Measurements from ENCODE around the gene NUDT17. TPM values are rescaled to one million over a fixed set of nuclear protein-coding genes. Genes with fewer than 3 reads are reported as not detected.

NUDT17 gene
- total RNA-seq, 1 donor from 2014 or later, result 5.2 TPM

GRCh38 chr1:145843031-145843430 is 2.4 kb upstream of the NUDT17 start:
- TF ChIP-seq, protein P1, sequence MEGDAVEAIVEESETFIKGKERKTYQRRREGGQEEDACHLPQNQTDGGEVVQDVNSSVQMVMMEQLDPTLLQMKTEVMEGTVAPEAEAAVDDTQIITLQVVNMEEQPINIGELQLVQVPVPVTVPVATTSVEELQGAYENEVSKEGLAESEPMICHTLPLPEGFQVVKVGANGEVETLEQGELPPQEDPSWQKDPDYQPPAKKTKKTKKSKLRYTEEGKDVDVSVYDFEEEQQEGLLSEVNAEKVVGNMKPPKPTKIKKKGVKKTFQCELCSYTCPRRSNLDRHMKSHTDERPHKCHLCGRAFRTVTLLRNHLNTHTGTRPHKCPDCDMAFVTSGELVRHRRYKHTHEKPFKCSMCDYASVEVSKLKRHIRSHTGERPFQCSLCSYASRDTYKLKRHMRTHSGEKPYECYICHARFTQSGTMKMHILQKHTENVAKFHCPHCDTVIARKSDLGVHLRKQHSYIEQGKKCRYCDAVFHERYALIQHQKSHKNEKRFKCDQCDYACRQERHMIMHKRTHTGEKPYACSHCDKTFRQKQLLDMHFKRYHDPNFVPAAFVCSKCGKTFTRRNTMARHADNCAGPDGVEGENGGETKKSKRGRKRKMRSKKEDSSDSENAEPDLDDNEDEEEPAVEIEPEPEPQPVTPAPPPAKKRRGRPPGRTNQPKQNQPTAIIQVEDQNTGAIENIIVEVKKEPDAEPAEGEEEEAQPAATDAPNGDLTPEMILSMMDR (IDR thresholded peaks at IDR 0.05; ENCODE audit: unreplicated experiment), result no peak
- Mint-ChIP-seq H3K36me3 (ENCODE audit: insufficient read depth) (peaks cover 7% of the 10 kb centered on the region), H3K4me3 (ENCODE audit: low read depth) (no peak overlapping the region), H3K4me1 (ENCODE audit: low read depth) (peaks cover 3% of the 10 kb centered on the region), H3K9me3 (ENCODE audit: low read depth) (no peaks in the 10 kb centered on the region), H3K27ac (no peak overlapping the region), H3K27me3 (no peaks in the 10 kb centered on the region)
- DNase-seq (ENCODE audit: low spot score, unreplicated experiment), result no peak

DNA sequence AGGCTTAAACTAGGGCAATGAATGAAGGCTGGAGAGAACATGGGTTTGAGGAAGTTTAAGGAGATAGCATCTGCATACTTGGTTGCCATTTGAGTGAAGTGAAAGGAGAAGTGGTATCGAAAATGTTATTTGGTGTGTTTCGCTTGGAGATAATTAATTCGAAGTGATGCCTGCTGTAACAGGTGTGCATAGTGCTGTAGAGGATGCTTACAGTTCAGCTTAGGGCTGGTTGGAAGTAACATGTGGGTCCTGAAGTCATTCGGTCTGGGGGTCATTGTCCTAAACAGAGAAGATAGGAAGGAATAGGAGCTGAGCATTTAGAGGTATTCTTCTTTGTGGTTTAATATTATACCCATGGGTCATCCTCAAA is 301 bp upstream of the NUDT17 start:
- TF ChIP-seq, protein P1 (IDR thresholded peaks at IDR 0.05; ENCODE audit: unreplicated experiment), result no peak
- no peak overlapping the region for H3K4me3 Mint-ChIP-seq (ENCODE audit: low read depth)
- H3K36me3 Mint-ChIP-seq (ENCODE audit: insufficient read depth), result peaks cover 10% of the 10 kb centered on the region
- no peaks in the 10 kb centered on the region for H3K27me3 Mint-ChIP-seq
- no peaks in the 10 kb centered on the region for H3K9me3 Mint-ChIP-seq (ENCODE audit: low read depth)
- no peak overlapping the region for H3K27ac Mint-ChIP-seq
- DNase-seq (ENCODE audit: low spot score, unreplicated experiment), result no peak
- peaks cover 3% of the 10 kb centered on the region for H3K4me1 Mint-ChIP-seq (ENCODE audit: low read depth)

- peak overlapping the region; percentile 59 for H3K27ac Mint-ChIP-seq
Observed at GRCh38 chr1:145846201-145846612, 777 bp downstream of the NUDT17 start.

GRCh38 chr1:145847827-145848226 is 2.4 kb downstream of the NUDT17 start:
- no peak overlapping the region for H3K4me3 Mint-ChIP-seq (ENCODE audit: low read depth)
- no peaks in the 10 kb centered on the region for H3K27me3 Mint-ChIP-seq
- H3K9me3 Mint-ChIP-seq (ENCODE audit: low read depth), result no peaks in the 10 kb centered on the region
- TF ChIP-seq, protein P1 (IDR thresholded peaks at IDR 0.05; ENCODE audit: unreplicated experiment), result no peak
- H3K4me1 Mint-ChIP-seq (ENCODE audit: low read depth), result peaks cover 3% of the 10 kb centered on the region
- no peak overlapping the region for H3K27ac Mint-ChIP-seq
- DNase-seq (ENCODE audit: low spot score, unreplicated experiment), result no peak
- peaks cover 17% of the 10 kb centered on the region for H3K36me3 Mint-ChIP-seq (ENCODE audit: insufficient read depth)

More at GRCh38 chr1:145846201-145846612, 777 bp downstream of the NUDT17 start:
- no peaks in the 10 kb centered on the region for H3K27me3 Mint-ChIP-seq
- peaks cover 3% of the 10 kb centered on the region for H3K4me1 Mint-ChIP-seq (ENCODE audit: low read depth)
- H3K36me3 Mint-ChIP-seq (ENCODE audit: insufficient read depth), result peaks cover 16% of the 10 kb centered on the region
- DNase-seq (ENCODE audit: low spot score, unreplicated experiment), result no peak
- no peak overlapping the region for H3K4me3 Mint-ChIP-seq (ENCODE audit: low read depth)
- no peaks in the 10 kb centered on the region for H3K9me3 Mint-ChIP-seq (ENCODE audit: low read depth)
- TF ChIP-seq, protein P1 (IDR thresholded peaks at IDR 0.05; ENCODE audit: unreplicated experiment), result peak; percentile 58

- peaks cover 21% of the 10 kb centered on the region for H3K36me3 Mint-ChIP-seq (ENCODE audit: insufficient read depth)
Observed at GRCh38 chr1:145849356-145850160, 4.1 kb downstream of the NUDT17 start.

More at GRCh38 chr1:145849356-145850160, 4.1 kb downstream of the NUDT17 start:
- DNase-seq (ENCODE audit: low spot score, unreplicated experiment), result no peak
- TF ChIP-seq, protein P1 (IDR thresholded peaks at IDR 0.05; ENCODE audit: unreplicated experiment), result peak; percentile 28
- H3K4me3 Mint-ChIP-seq (ENCODE audit: low read depth), result no peak overlapping the region
- no peak overlapping the region for H3K27ac Mint-ChIP-seq
- no peaks in the 10 kb centered on the region for H3K9me3 Mint-ChIP-seq (ENCODE audit: low read depth)
- H3K4me1 Mint-ChIP-seq (ENCODE audit: low read depth), result peaks cover 3% of the 10 kb centered on the region
- no peaks in the 10 kb centered on the region for H3K27me3 Mint-ChIP-seq
